ENCODE data around the gene MOB2.
"Not testable (repeated sequence)": the region's sequence is repeated elsewhere in the genome, so short reads cannot be mapped to it uniquely, and the experiment has no call there.

Gene MOB2

DNA sequence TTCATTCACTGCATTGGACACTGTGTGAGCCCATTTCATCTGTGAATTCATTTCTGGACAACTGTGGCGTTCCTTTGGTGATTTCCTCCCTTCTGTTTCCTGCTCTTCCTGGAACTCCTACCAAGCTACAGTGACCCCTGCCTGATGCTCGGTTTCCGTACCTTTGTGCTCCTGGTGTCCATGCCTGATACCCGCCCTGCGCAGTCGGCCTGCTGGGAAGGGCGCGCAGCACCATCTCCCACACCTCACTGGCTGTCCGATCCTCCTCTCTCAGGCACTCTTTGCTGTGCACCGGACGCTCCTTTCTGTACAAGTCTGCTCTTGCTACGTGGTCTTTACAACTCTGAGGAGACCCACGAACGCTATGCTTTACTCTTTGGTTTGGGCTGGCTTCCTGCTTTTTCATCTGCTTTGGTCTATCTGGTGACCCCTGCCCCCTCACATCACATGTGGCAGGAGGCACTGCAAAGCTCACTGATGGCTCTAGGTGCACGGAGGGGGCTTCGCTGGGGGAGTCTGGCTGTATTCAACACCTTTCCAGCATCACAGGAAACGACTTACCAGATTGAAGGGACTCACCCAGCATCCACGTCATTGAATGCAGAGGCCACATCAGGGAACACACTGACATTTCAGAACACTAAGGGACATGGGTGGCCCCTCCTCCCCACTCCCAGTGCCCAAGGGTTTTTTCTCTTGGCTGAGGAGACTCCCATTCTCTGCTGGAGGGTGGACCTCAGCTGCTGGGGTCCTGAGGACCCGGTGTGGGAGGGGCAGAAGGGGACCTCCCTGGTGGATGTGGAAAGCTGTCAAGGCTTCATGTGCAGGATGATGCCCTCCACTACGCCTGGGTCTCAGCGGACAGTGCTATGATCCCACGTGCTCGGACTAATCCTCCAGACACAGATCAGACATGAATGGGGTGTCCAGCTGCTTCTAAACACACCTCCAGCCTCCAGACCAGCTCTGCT is 27.0 kb upstream of the MOB2 start:
- H3K4me3 ChIP-seq (ENCODE audit: low read depth, low read length), result no peak overlapping the region
- TF ChIP-seq CTCF (IDR thresholded peaks at IDR 0.05; ENCODE audit: low read depth, low read length, missing control alignments), result no peak
- DNase-seq (ENCODE audit: low read depth), result no peak

GRCh38 chr11:1512531-1513258 is 26.1 kb upstream of the MOB2 start:
- DNase-seq (ENCODE audit: low read depth); H3K4me3 ChIP-seq (ENCODE audit: low read depth, low read length): not testable (repeated sequence)

GRCh38 chr11:1511937-1512496 is 25.4 kb upstream of the MOB2 start:
- no peak for TF ChIP-seq CTCF (IDR thresholded peaks at IDR 0.05; ENCODE audit: low read depth, low read length, missing control alignments)
- no peak for DNase-seq (ENCODE audit: low read depth)
- H3K4me3 ChIP-seq (ENCODE audit: low read depth, low read length), result no peak overlapping the region

- no peak for DNase-seq (ENCODE audit: low read depth)
- no peak overlapping the region for H3K4me3 ChIP-seq (ENCODE audit: low read depth, low read length)
- no peak for TF ChIP-seq CTCF (IDR thresholded peaks at IDR 0.05; ENCODE audit: low read depth, low read length, missing control alignments)
These were observed 24.3 kb upstream of the MOB2 start for GRCh38 chr11:1510928-1511327.

- DNase-seq (ENCODE audit: low read depth); H3K4me3 ChIP-seq (ENCODE audit: low read depth, low read length): not testable (repeated sequence)
These were observed 23.8 kb upstream of the MOB2 start for GRCh38 chr11:1510351-1510750.

DNA sequence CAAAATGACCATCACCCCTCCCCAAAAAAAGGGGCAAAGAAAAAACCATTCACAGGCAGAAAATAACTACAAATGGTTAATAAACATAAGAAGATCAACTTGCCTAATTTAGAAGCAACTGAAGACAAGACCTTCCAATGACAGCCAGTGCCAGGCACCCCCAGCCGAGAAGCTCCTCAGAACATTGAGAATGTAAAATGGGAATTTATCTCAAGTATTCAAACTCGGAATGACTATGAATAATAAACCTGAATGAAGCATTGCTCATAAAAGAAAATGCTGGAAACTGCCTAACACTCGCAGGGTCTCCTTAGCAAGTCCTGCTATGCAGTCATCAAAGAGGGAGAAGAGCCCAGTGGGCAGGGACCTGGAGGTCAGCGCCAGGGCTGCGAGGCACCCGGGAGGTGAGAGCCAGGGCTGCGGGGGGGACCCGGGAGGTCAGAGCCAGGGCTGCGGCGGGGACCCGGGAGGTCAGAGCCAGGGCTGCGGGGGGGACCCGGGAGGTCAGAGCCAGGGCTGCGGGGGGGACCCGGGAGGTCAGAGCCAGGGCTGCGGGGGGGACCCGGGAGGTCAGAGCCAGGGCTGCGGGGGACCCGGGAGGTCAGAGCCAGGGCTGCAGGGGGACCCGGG is 23.2 kb upstream of the MOB2 start:
- no peak for TF ChIP-seq CTCF (IDR thresholded peaks at IDR 0.05; ENCODE audit: low read depth, low read length, missing control alignments)
- no peak overlapping the region for H3K4me3 ChIP-seq (ENCODE audit: low read depth, low read length)
- no peak for DNase-seq (ENCODE audit: low read depth)

DNA sequence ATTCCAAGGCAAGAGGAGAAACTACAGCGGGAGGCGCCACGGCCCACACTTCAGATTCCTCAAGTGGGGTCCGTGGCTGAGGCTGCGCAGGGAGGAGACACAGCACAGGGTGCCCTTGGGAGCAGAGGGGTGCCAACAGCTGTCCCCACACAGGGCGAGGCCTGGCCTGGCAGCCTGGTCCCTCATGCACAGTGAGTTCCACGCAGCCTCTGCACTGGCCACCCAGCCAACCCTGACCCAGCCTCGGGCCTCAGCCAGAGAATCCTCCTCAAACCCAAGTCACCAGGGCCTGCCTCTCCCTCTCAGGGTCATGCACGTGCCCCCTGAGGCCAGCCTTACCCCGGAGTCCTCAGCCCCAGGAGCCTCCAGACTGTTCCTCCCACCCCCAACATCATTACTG is 22.4 kb upstream of the MOB2 start:
- DNase-seq (ENCODE audit: low read depth), result no peak
- H3K4me3 ChIP-seq (ENCODE audit: low read depth, low read length), result no peak overlapping the region
- no peak for TF ChIP-seq CTCF (IDR thresholded peaks at IDR 0.05; ENCODE audit: low read depth, low read length, missing control alignments)
